22Rv1 (cell line): ENCODE measurements around the gene GRM8.

Source experiments
- CTCF ChIP-seq: fragments of 450-650 bp; IDR thresholded peaks from 2 replicates; pipeline ENCODE4 v1.5.1; 2017; ENCODE audit warnings: mild to moderate bottlenecking
- ZFX ChIP-seq: fragments of 450-650 bp; IDR thresholded peaks from 2 replicates; pipeline ENCODE4 v1.6.1; 2017; ENCODE audit warnings: antibody characterized with exemption, borderline replicate concordance

- TF ChIP-seq CTCF, result no peak
- TF ChIP-seq ZFX, result no peak
Observed at GRCh38 chr7:126487728-126488442, 764.9 kb downstream of the GRM8 start.
